ENCODE results near the gene PRIMA1. TPM values are rescaled to one million over a fixed set of nuclear protein-coding genes. Genes with fewer than 3 reads are reported as not detected.
A peak's percentile ranks its signal among the peaks of the same experiment; 100 is the strongest.

Gene PRIMA1
- polyA plus RNA-seq, 1 of the 3 experiments (the other 2 are of a cell fraction): 0.18 TPM

- ChIA-PET CTCF (interaction anchor here (1.1 to 3.1 kb wide), 4 partner anchors 36 to 98 kb away, joined by 3 to 13 read pairs (median 4); partner anchors contain the start of gene PRIMA1), POLR2A (no interaction called here)
- Histone ChIP-seq H3K27ac (ENCODE audit: low read depth in 2 of 2, low read length in 1 of 2) (peak overlapping the region in 1 of 2 experiments; percentile 99; a peak in 2 of 4 replicates), H3K9me2 (no peaks in the 10 kb centered on the region), H2AFZ (ENCODE audit: low read depth) (no peak overlapping the region), H3K36me3 (replicated peaks in 1 of 2; ENCODE audit: control insufficient read depth in 1 of 2, insufficient read depth in 2 of 2, low read length in 1 of 2) (no peaks in the 10 kb centered on the region), H3K9ac (no peak overlapping the region), H3K9me3 (no peaks in the 10 kb centered on the region), H3K4me1 (ENCODE audit: control insufficient read depth in 1 of 2, insufficient read depth in 2 of 2, low read depth in 1 of 2, low read length in 1 of 2) (peaks cover 0 to 49% of the 10 kb centered on the region in 2 experiments; a peak in 1 of 4 replicates), H3K4me3 (ENCODE audit: low read depth in 2 of 2, low read length in 1 of 2) (no peak overlapping the region), H4K20me1 (ENCODE audit: insufficient read depth) (no peaks in the 10 kb centered on the region), H3K27me3 (ENCODE audit: insufficient read depth) (no peaks in the 10 kb centered on the region), H3F3A (replicated peaks; ENCODE audit: insufficient read depth) (no peaks in the 10 kb centered on the region), H3K79me2 (ENCODE audit: insufficient read depth) (no peaks in the 10 kb centered on the region), H3K4me2 (no peak overlapping the region)
- peak; percentile 42 for DNase-seq
- WGBS (ENCODE audit: low lambda C conversion rate): 29% methylated on average over 1 of the region's 4 CpGs
- TF ChIP-seq NRF1 (IDR thresholded peaks at IDR 0.05; ENCODE audit: low read depth, low read length): no peak
- TF ChIP-seq TAF1 (IDR thresholded peaks at IDR 0.05; ENCODE audit: borderline replicate concordance, low read depth, low read length): no peak
- TF ChIP-seq IRF3 (IDR thresholded peaks at IDR 0.05; ENCODE audit: low read depth, low read length): no peak
- TF ChIP-seq RAD21 (IDR thresholded peaks at IDR 0.05; ENCODE audit: low read length): no peak; the same call in 1 of the 2 replicates
- no peak for TF ChIP-seq RXRA (IDR thresholded peaks at IDR 0.05; ENCODE audit: borderline replicate concordance, low read depth)
- TF ChIP-seq CHD2 (IDR thresholded peaks at IDR 0.05; ENCODE audit: low read length, partially characterized antibody): peak; percentile 77
- no peak for TF ChIP-seq GABPA (IDR thresholded peaks at IDR 0.05; ENCODE audit: low read depth)
- no peak for TF ChIP-seq SIN3A (IDR thresholded peaks at IDR 0.05; ENCODE audit: borderline replicate concordance, low read depth, low read length)
- no peak for TF ChIP-seq FOXM1 (IDR thresholded peaks at IDR 0.05; ENCODE audit: low read depth)
- TF ChIP-seq EP300 (IDR thresholded peaks at IDR 0.05; ENCODE audit: borderline replicate concordance in 1 of 2, low read depth in 1 of 2, low read length in 1 of 2): peak in 1 of 2 experiments; percentile 53; a peak in 2 of 4 replicates
- TF ChIP-seq, protein P1, sequence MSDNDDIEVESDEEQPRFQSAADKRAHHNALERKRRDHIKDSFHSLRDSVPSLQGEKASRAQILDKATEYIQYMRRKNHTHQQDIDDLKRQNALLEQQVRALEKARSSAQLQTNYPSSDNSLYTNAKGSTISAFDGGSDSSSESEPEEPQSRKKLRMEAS (IDR thresholded peaks at IDR 0.05; ENCODE audit: low read depth): no peak
Observed at GRCh38 chr14:93752980-93753561, 35.2 kb downstream of the PRIMA1 start.

DNA sequence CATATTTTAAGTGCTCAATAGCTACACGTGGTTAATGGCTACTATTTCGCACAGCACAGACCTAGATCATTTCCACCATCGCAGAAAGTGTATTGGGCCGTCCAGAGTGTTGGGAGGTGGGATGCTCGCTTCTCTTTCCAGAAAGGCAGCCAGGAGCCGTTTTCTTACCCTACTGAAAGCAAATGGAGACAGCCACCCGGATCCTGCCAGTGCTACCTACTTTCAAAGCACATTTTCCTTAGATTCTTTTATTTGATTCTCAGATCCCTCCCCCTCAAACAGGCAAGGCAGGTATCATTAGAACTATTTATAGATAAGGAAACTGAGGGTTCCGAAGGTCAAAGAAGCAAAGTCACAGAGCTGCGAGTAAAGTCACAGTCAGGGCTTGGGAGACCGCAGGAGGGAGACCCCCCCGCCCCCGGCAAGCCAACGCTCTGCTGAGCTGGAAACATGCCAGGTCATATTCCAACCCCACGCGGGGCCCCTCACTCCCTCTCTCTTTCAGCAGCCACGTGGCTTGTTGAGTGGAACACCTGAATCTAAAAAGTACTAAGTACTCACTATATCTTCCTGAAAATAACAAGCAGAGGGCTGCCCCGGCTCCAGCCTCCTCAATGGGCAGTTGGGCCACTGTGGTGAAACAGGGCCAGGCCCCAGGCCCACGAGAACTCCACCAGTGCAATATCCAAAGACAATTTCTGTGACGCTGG, 36.2 kb downstream of the PRIMA1 start:
- Histone ChIP-seq H3K27me3 (ENCODE audit: insufficient read depth) (no peaks in the 10 kb centered on the region), H2AFZ (ENCODE audit: low read depth) (no peak overlapping the region), H3K4me3 (ENCODE audit: low read depth in 2 of 2, low read length in 1 of 2) (no peak overlapping the region), H3K79me2 (ENCODE audit: insufficient read depth) (no peaks in the 10 kb centered on the region), H3K36me3 (replicated peaks in 1 of 2; ENCODE audit: control insufficient read depth in 1 of 2, insufficient read depth in 2 of 2, low read length in 1 of 2) (no peaks in the 10 kb centered on the region), H3K27ac (ENCODE audit: low read depth in 2 of 2, low read length in 1 of 2) (peak overlapping the region in 1 of 2 experiments; percentile 99; a peak in 2 of 4 replicates), H3K4me2 (no peak overlapping the region), H3K9me2 (no peaks in the 10 kb centered on the region), H3K9ac (no peak overlapping the region), H4K20me1 (ENCODE audit: insufficient read depth) (no peaks in the 10 kb centered on the region), H3K9me3 (no peaks in the 10 kb centered on the region), H3F3A (replicated peaks; ENCODE audit: insufficient read depth) (no peaks in the 10 kb centered on the region), H3K4me1 (ENCODE audit: control insufficient read depth in 1 of 2, insufficient read depth in 2 of 2, low read depth in 1 of 2, low read length in 1 of 2) (peaks cover 0 to 58% of the 10 kb centered on the region in 2 experiments; a peak in 1 of 4 replicates)
- ChIA-PET POLR2A (no interaction called here), CTCF (interaction anchor here (1.1 to 4.4 kb wide), 5 partner anchors 8 to 97 kb away, joined by 3 to 15 read pairs (median 6); partner anchors contain the start of gene PRIMA1)
- 36% methylated on average over 17 of the region's 19 CpGs for WGBS (ENCODE audit: low lambda C conversion rate)
- no peak for DNase-seq
- TF ChIP-seq NRF1 (IDR thresholded peaks at IDR 0.05; ENCODE audit: low read depth, low read length) (no peak), CHD2 (IDR thresholded peaks at IDR 0.05; ENCODE audit: low read length, partially characterized antibody) (no peak), GATA2 (CRISPR knock-in tag; IDR thresholded peaks at IDR 0.05) (no peak), NFIC (IDR thresholded peaks at IDR 0.05; ENCODE audit: borderline replicate concordance) (no peak), JUND (IDR thresholded peaks at IDR 0.05) (no peak), POLR2AphosphoS5 (IDR thresholded peaks at IDR 0.05; ENCODE audit: low read depth, low read length) (no peak), USF1 (IDR thresholded peaks at IDR 0.05; ENCODE audit: borderline replicate concordance, low read depth) (no peak), RXRA (IDR thresholded peaks at IDR 0.05; ENCODE audit: borderline replicate concordance, low read depth) (no peak)
- TF ChIP-seq, protein P2, sequence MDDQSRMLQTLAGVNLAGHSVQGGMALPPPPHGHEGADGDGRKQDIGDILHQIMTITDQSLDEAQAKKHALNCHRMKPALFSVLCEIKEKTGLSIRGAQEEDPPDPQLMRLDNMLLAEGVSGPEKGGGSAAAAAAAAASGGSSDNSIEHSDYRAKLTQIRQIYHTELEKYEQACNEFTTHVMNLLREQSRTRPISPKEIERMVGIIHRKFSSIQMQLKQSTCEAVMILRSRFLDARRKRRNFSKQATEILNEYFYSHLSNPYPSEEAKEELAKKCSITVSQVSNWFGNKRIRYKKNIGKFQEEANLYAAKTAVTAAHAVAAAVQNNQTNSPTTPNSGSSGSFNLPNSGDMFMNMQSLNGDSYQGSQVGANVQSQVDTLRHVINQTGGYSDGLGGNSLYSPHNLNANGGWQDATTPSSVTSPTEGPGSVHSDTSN (IDR thresholded peaks at IDR 0.05): no peak

All from SK-N-SH (cell line).